CD4-positive, CD25-positive, alpha-beta regulatory T cell (primary cell): ENCODE results near the gene CRKL. TPM values are rescaled to one million over a fixed set of nuclear protein-coding genes. Genes with fewer than 3 reads are reported as not detected.

Experiments
- ATAC-seq, 2 donors: fragments of 150-1000 bp; cut with Tn5 transposase; one replicate each; pipeline ENCODE4 v1.10.0; 2021; ENCODE audit warnings: low read depth in 2 of 2, moderate number of reproducible peaks in 2 of 2, moderate library complexity in 1 of 2
- DNase-seq, 3 donors: peaks; one replicate each; pipeline versions ENCODE4 v3.0.0 to v3.0.0-alpha.2; 2012 to 2022; ENCODE audit warnings: mixed read lengths in 1 of 3
- H3K27ac ChIP-seq: one replicate; pipeline ENCODE4 v1.7.0; 2013; ENCODE audit warnings: mild to moderate bottlenecking, low read length; ENCODE audit not compliant: insufficient read depth, poor library complexity, severe bottlenecking
- H3K27me3 ChIP-seq: one replicate; pipeline ENCODE4 v1.7.0; 2013; ENCODE audit warnings: low read length; ENCODE audit not compliant: control insufficient read depth, insufficient read depth
- H3K36me3 ChIP-seq: one replicate; pipeline ENCODE4 v1.7.0; 2013; ENCODE audit warnings: mild to moderate bottlenecking, low read length, moderate library complexity; ENCODE audit not compliant: control insufficient read depth, insufficient read depth
- H3K4me1 ChIP-seq: 2 replicates; pipeline ENCODE4 v1.7.0; 2013; ENCODE audit warnings: mild to moderate bottlenecking, low read length; ENCODE audit not compliant: insufficient read depth, control insufficient read depth, poor library complexity, severe bottlenecking
- H3K4me3 ChIP-seq: one replicate; pipeline ENCODE4 v1.7.0; 2013; ENCODE audit warnings: low read depth, mild to moderate bottlenecking, low read length, moderate library complexity
- H3K9me3 ChIP-seq, 2 experiments: 1 replicate in 1 of 2; 2 replicates in 1 of 2; pipeline ENCODE4 v1.7.0; 2013; ENCODE audit warnings: low read length in 2 of 2, mild to moderate bottlenecking in 1 of 2, moderate library complexity in 1 of 2; ENCODE audit not compliant: control insufficient read depth in 2 of 2
- H3K27ac Mint-ChIP-seq, 3 donors: one replicate each; pipeline ENCODE4 v1.8.0; 2020 to 2022; ENCODE audit warnings: mild to moderate bottlenecking in 3 of 3, mixed read lengths in 3 of 3, moderate library complexity in 2 of 3
- H3K27me3 Mint-ChIP-seq: one replicate; pipeline ENCODE4 v1.8.0; 2022; ENCODE audit warnings: mild to moderate bottlenecking, mixed read lengths
- H3K36me3 Mint-ChIP-seq: one replicate; pipeline ENCODE4 v1.8.0; 2020; ENCODE audit warnings: mixed read lengths
- H3K4me1 Mint-ChIP-seq, 4 donors: one replicate each; pipeline ENCODE4 v1.8.0; 2020 to 2022; ENCODE audit warnings: mixed read lengths in 4 of 4, mild to moderate bottlenecking in 1 of 4
- H3K4me3 Mint-ChIP-seq, 4 donors: one replicate each; pipeline ENCODE4 v1.8.0; 2020 to 2022; ENCODE audit warnings: mild to moderate bottlenecking in 4 of 4, mixed read lengths in 4 of 4, moderate library complexity in 3 of 4
- H3K9me3 Mint-ChIP-seq, 7 donors: one replicate each; pipeline ENCODE4 v1.8.0; 2020 to 2022; ENCODE audit warnings: mixed read lengths in 7 of 7, mild to moderate bottlenecking in 3 of 7, moderate library complexity in 2 of 7
- polyA plus RNA-seq, 4 donors: library from polyadenylated mRNA; unstranded; fragments of 300-500 nt; fragmentation: Illumina TruSeq; gene quantifications; one replicate each; pipeline ENCODE4 v1.2.3, GENCODE V29; 2021
- total RNA-seq: library from RNA; stranded (reverse); gene quantifications from one replicate; pipeline ENCODE4 v1.2.3, GENCODE V29; 2022

CRKL gene
- total and polyA plus RNA-seq, 5 donors from 2014 or later, result 41.7 to 61.4 (median 53.1) TPM

GRCh38 chr22:20982563-20982882 is 65.3 kb downstream of the CRKL start:
- peak overlapping the region; percentile 63 for H3K4me3 ChIP-seq
- ATAC-seq (no peak), DNase-seq (no peak)
- no peaks in the 10 kb centered on the region for H3K27me3 ChIP-seq
- H3K4me1 ChIP-seq, result peaks cover 23% of the 10 kb centered on the region
- peaks cover 0 to 9% of the 10 kb centered on the region in 2 experiments for H3K9me3 ChIP-seq
- H3K36me3 Mint-ChIP-seq, result peaks cover 12% of the 10 kb centered on the region
- peak overlapping the region; percentile 89 to 97 (median 94) for H3K27ac Mint-ChIP-seq
- peaks cover 0 to 4% (median 0%) of the 10 kb centered on the region in 7 donors for H3K9me3 Mint-ChIP-seq
- peaks cover 8% of the 10 kb centered on the region for H3K36me3 ChIP-seq
- H3K4me3 Mint-ChIP-seq, result peak overlapping the region; percentile 92 to 96 (median 94)
- H3K4me1 Mint-ChIP-seq, result peaks cover 5 to 50% (median 26%) of the 10 kb centered on the region in 4 donors
- peak overlapping the region; percentile 75 for H3K27ac ChIP-seq
- no peaks in the 10 kb centered on the region for H3K27me3 Mint-ChIP-seq

- peaks cover 23% of the 10 kb centered on the region for H3K4me1 ChIP-seq
- DNase-seq, result no peak
- H3K4me3 ChIP-seq, result peak overlapping the region; percentile 63
- peak overlapping the region in 2 of 3 donors; percentile 89 to 97 for H3K27ac Mint-ChIP-seq
- peaks cover 0 to 4% (median 0%) of the 10 kb centered on the region in 7 donors for H3K9me3 Mint-ChIP-seq
- peaks cover 5 to 50% (median 26%) of the 10 kb centered on the region in 4 donors for H3K4me1 Mint-ChIP-seq
- H3K9me3 ChIP-seq, result peaks cover 0 to 9% of the 10 kb centered on the region in 2 experiments
- no peaks in the 10 kb centered on the region for H3K27me3 Mint-ChIP-seq
- peak overlapping the region; percentile 75 for H3K27ac ChIP-seq
- H3K27me3 ChIP-seq, result no peaks in the 10 kb centered on the region
- H3K36me3 ChIP-seq, result peaks cover 10% of the 10 kb centered on the region
- peak overlapping the region; percentile 92 to 96 (median 94) for H3K4me3 Mint-ChIP-seq
- peaks cover 18% of the 10 kb centered on the region for H3K36me3 Mint-ChIP-seq
- no peak for ATAC-seq
Observed at GRCh38 chr22:20983081-20983771, 66.0 kb downstream of the CRKL start.

- Mint-ChIP-seq H3K9me3 (no peaks in the 10 kb centered on the region), H3K27me3 (no peaks in the 10 kb centered on the region), H3K36me3 (peaks cover 21% of the 10 kb centered on the region), H3K4me1 (peaks cover 5 to 30% (median 21%) of the 10 kb centered on the region in 4 donors), H3K4me3 (peak overlapping the region in 1 of 4 donors; percentile 26), H3K27ac (no peak overlapping the region)
- Histone ChIP-seq H3K9me3 (no peaks in the 10 kb centered on the region), H3K4me1 (peaks cover 20% of the 10 kb centered on the region), H3K36me3 (peaks cover 10% of the 10 kb centered on the region), H3K27ac (no peak overlapping the region), H3K27me3 (no peaks in the 10 kb centered on the region), H3K4me3 (no peak overlapping the region)
- ATAC-seq (no peak), DNase-seq (no peak)
Observed at GRCh38 chr22:20985720-20986119, 68.5 kb downstream of the CRKL start.

- Mint-ChIP-seq H3K36me3 (peaks cover 21% of the 10 kb centered on the region), H3K9me3 (no peaks in the 10 kb centered on the region), H3K27me3 (no peaks in the 10 kb centered on the region), H3K4me1 (peaks cover 5 to 24% (median 16%) of the 10 kb centered on the region in 4 donors), H3K27ac (peak overlapping the region in 2 of 3 donors; percentile 2 to 39), H3K4me3 (peak overlapping the region in 1 of 4 donors; percentile 26)
- H3K9me3 ChIP-seq, result no peaks in the 10 kb centered on the region
- H3K4me3 ChIP-seq, result no peak overlapping the region
- peaks cover 12% of the 10 kb centered on the region for H3K36me3 ChIP-seq
- ATAC-seq (no peak), DNase-seq (no peak)
- peaks cover 16% of the 10 kb centered on the region for H3K4me1 ChIP-seq
- no peak overlapping the region for H3K27ac ChIP-seq
- no peaks in the 10 kb centered on the region for H3K27me3 ChIP-seq
Observed at GRCh38 chr22:20986365-20986764, 69.2 kb downstream of the CRKL start.

DNA sequence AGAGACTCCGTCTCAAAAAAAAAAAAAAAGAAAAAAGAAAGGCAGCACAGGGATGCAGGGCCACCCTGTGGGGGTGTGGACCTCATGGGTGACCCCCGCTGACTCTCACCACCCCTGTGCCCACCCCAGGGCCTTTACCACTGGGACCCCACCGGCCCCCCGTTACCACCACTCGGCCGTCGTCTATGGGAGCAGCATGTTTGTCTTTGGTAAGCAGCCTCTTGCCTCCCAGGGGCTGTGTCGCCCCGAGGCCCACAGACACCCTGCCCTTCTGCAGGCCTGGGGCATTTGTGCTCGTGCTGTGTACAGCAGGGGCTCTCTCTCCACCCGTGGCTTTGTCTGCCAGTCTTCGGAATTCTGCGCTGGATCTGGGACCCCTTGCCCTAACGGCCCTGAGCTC is 70.2 kb downstream of the CRKL start:
- H3K4me1 ChIP-seq, result peaks cover 9% of the 10 kb centered on the region
- peaks cover 21% of the 10 kb centered on the region for H3K36me3 ChIP-seq
- H3K9me3 ChIP-seq, result no peaks in the 10 kb centered on the region
- no peak for ATAC-seq
- H3K27me3 Mint-ChIP-seq, result no peaks in the 10 kb centered on the region
- no peak overlapping the region for H3K27ac Mint-ChIP-seq
- H3K27ac ChIP-seq, result no peak overlapping the region
- no peaks in the 10 kb centered on the region for H3K27me3 ChIP-seq
- no peak for DNase-seq
- peaks cover 5 to 20% (median 14%) of the 10 kb centered on the region in 4 donors for H3K4me1 Mint-ChIP-seq
- no peaks in the 10 kb centered on the region for H3K9me3 Mint-ChIP-seq
- H3K4me3 ChIP-seq, result no peak overlapping the region
- peaks cover 21% of the 10 kb centered on the region for H3K36me3 Mint-ChIP-seq
- no peak overlapping the region for H3K4me3 Mint-ChIP-seq

DNA sequence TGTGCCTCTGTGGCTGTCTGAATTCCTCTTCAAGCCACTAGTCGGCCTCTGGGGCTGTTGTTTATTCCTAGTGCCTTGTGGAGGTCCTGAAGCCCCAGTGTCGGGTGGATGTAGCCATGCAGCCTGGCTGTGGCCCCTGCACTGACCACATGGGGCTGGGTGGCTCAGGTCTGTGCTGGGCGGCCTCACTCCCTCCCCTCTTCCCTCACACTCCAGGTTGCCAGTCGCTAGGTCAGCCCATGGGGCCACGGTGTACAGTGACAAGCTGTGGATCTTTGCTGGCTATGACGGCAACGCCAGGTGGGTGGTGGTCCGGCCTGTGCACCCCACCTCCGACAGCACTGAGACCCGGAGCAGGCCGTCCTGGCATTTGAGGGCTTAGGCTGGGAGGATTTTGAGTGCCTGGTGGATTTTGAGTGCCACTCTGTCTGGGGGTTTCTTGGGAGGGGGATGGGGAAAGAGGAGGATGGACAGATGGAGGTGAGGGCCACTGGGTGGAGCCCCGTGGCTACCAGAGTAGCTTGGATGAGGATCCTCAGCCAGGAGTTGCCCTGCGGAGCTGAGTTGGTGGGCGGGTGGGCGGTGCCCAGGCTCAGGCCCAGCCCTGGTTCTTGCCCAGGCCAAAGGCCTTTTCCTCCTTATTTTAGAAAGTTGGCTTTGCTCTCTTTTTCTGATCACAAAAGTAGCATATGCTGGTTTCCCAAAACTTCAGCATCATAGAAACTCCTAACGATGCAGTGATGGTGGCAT is 71.5 kb downstream of the CRKL start:
- Histone ChIP-seq H3K4me1 (no peaks in the 10 kb centered on the region), H3K27ac (no peak overlapping the region), H3K4me3 (no peak overlapping the region), H3K36me3 (peaks cover 22% of the 10 kb centered on the region), H3K9me3 (no peaks in the 10 kb centered on the region), H3K27me3 (no peaks in the 10 kb centered on the region)
- DNase-seq (no peak), ATAC-seq (no peak)
- no peak overlapping the region for H3K27ac Mint-ChIP-seq
- no peaks in the 10 kb centered on the region for H3K9me3 Mint-ChIP-seq
- peaks cover 21% of the 10 kb centered on the region for H3K36me3 Mint-ChIP-seq
- no peak overlapping the region for H3K4me3 Mint-ChIP-seq
- peaks cover 0 to 7% (median 6%) of the 10 kb centered on the region in 4 donors for H3K4me1 Mint-ChIP-seq
- no peaks in the 10 kb centered on the region for H3K27me3 Mint-ChIP-seq

GRCh38 chr22:20989323-20990138 is 72.3 kb downstream of the CRKL start:
- Mint-ChIP-seq H3K4me1 (peaks cover 0 to 5% (median under 1%) of the 10 kb centered on the region in 4 donors), H3K36me3 (peaks cover 15% of the 10 kb centered on the region), H3K27ac (no peak overlapping the region), H3K4me3 (no peak overlapping the region), H3K27me3 (no peaks in the 10 kb centered on the region), H3K9me3 (no peaks in the 10 kb centered on the region)
- H3K4me3 ChIP-seq, result no peak overlapping the region
- DNase-seq (no peak), ATAC-seq (no peak)
- H3K27me3 ChIP-seq, result no peaks in the 10 kb centered on the region
- no peak overlapping the region for H3K27ac ChIP-seq
- H3K4me1 ChIP-seq, result no peaks in the 10 kb centered on the region
- H3K9me3 ChIP-seq, result no peaks in the 10 kb centered on the region
- H3K36me3 ChIP-seq, result peaks cover 22% of the 10 kb centered on the region
